SKM-1 (cell line): Measurements from ENCODE around the gene MYH4.

Experiments used
- DNase-seq: peaks from one replicate; lab custom pipeline; 2025; ENCODE audit not compliant: unreplicated experiment; lab: John Stamatoyannopoulos, UW

The MYH4 gene

GRCh38 chr17:10421900-10422542 lies 47.3 kb downstream of the MYH4 start, which contains the start of gene MYH8:
TSS of gene MYH8 (minus strand) at chr17:10421950. CDS start at chr17:10420227, 1,723 bp downstream.
- DNase-seq: no peak

GRCh38 chr17:10421211-10421610 lies 48.1 kb downstream of the MYH4 start:
- DNase-seq: no peak

GRCh38 chr17:10420811-10421210 lies 48.5 kb downstream of the MYH4 start:
- DNase-seq: no peak

GRCh38 chr17:10417431-10417830 lies 51.9 kb downstream of the MYH4 start:
- no peak for DNase-seq

- DNase-seq: no peak
These were observed 54.2 kb downstream of the MYH4 start for GRCh38 chr17:10415161-10415560.

GRCh38 chr17:10403589-10403988 lies 65.8 kb downstream of the MYH4 start:
- no peak for DNase-seq

- DNase-seq: no peak
These were observed 71.0 kb downstream of the MYH4 start for GRCh38 chr17:10398352-10398751.

GRCh38 chr17:10396524-10397163 lies 72.7 kb downstream of the MYH4 start:
- DNase-seq: no peak

- no peak for DNase-seq
These were observed 75.0 kb downstream of the MYH4 start for GRCh38 chr17:10394201-10394887.
